GM19397 (cell line): ENCODE measurements around the gene CDK12.

Source experiments
- ATAC-seq: cut with Tn5 transposase; IDR thresholded peaks from one replicate; pipeline ENCODE4 v1.9.1; 2021; ENCODE audit warnings: mild to moderate bottlenecking, moderate library complexity; ENCODE audit not compliant: unreplicated experiment

Gene CDK12

DNA sequence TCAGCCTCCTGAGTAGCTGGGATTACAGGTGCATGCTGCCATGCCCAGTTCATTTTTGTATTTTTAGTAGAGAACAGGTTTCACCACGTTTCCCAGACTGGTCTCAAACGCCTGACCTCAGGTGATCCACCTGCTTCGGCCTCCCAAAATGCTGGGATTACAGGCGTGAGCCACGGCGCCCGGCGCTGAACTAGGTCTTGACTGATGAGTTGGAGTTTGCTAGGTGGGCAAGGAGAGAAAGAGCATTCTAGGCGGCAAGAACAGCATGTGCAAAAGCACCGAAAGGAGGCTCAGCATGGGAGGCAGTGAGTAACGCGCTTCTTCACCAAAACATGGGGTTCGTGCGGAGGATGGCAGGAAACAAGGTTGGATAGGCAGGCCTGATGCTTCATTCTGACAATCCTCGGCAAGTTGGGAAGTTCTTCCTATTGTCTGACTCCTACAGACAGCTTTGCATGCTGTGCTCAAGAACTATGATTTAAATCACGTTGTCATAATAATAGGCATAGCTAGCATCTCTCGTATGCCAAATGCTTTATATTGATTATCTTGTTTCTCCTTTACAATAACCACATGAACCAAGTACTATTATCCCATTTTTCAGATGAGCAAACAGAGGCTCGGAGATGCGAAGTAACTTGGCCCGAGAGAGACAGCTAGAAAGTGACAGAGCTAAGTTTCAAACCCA is 119.9 kb downstream of the CDK12 start:
- ATAC-seq, result no peak

DNA sequence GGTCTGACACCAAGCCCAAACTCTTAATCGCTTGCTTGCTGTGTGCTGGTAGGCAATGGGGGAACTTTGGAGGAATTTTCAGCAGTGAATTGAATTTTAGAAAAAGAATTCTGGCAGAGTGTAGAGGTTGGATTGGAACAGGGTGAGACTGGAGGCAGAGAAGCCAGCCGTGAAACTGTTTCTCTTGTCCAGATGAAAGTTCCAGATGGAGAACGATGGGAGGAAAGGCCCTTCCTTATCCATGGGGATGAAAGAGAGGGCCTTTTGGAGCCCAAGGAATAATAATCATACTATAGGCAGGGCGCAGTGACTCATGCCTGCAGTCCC is 120.4 kb downstream of the CDK12 start:
- no peak for ATAC-seq

DNA sequence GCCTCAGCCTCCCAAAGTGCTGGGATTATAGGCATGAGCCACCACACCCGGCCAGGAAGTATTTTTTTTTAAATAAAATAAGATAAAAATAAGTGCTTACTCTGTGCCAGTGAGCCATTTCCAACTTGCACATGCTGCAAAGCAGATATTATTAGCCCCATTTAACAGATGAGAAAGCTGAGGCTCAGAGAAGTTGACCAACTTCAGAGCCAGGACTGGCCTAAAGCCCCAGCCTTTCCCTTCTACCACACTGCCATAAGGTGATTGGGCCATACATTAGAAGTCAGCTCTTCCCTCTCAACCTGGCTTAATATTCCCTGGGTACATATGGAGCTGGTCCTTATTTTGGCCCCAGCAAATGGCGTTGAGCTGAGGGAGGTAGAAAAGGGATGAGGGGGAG is 121.4 kb downstream of the CDK12 start:
- no peak for ATAC-seq
